HG03439 (cell line): ENCODE data around the gene SCAPER.

Experiments used
- ATAC-seq: cut with Tn5 transposase; IDR thresholded peaks from one replicate; pipeline ENCODE4 v1.9.1; 2021; ENCODE audit warnings: mild to moderate bottlenecking, moderate library complexity; ENCODE audit not compliant: unreplicated experiment

SCAPER gene

GRCh38 chr15:76378691-76379090 is 526.4 kb downstream of the SCAPER start:
- ATAC-seq = no peak

DNA sequence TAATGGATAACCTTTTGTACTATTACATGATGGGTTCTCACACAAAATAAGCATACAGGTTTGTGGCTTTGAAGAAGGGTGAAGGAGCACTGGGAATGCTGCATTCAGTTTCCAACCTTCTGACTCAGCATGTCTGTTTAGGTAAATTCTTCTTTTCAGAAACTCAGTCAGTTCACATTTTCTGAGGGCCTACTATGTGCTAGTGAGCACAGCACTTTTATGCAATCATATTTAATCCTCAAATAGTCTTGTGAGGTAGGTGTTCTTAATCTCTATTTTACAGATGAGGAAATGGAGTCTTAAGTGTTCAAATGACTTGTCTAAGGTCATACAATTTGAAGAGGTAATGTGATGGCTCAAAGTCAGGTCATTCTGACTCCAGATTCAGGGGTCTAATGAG is 527.4 kb downstream of the SCAPER start:
- no peak for ATAC-seq

DNA sequence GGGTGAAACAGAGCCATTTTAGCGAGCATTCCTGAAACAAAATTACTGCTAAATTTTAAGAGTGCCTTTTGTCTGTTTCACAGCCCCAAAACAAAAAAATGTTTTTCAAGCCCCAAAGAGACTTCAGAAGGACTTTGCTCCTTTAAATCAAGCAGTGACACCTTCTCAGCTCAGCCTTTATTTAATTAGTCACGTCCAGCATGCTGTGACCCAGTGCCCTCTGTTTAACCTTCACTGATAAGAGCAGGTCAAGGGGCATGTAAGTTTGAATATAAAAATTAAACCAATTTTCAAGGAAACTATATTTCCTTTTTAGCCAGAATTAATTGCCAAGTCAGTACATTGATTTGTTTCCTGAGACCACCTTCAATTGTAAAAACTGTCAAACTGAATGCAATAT is 527.9 kb downstream of the SCAPER start:
- no peak for ATAC-seq

DNA sequence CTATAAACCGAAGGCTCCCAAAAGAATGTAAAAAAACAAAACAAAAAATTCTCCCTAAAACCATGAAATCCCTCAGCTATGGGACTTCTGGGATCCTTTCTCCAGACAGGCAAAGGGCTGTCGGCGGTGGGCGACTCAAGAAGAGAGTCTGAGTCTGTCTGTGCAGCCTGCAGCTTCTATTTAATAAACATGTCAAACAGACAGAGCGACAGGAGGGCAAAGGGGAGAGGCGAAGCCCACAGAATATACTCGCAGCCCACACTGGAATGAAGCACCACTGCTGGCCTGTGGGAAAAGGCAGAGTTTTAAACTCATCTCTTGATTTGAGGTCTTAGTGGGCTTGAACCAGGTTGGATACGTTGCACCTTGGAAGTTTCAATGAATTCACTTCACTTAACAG is 528.3 kb downstream of the SCAPER start:
- no peak for ATAC-seq

DNA sequence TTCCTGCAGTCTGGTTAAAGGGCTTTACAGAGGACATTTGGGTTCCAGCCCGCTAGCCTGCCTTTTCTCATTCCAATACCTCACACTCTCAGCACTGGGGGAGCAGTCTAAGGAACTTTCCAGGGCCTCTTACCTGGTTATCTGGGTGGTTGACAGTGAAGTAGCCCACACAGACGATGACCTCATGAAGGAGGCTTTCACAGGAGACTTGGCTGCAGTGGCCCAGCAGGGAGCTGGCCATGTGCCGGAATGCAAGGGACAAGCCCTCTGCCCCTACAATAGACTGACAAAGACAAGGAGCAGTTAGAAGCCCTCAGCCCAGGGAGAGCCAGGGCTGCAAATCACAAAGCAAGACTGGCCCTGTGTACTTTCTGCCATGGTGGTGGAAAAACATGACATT is 529.1 kb downstream of the SCAPER start:
- ATAC-seq = no peak

- ATAC-seq = no peak
These were observed 537.0 kb downstream of the SCAPER start for GRCh38 chr15:76368122-76368621.

GRCh38 chr15:76366714-76367113 is 538.4 kb downstream of the SCAPER start:
- ATAC-seq = no peak

DNA sequence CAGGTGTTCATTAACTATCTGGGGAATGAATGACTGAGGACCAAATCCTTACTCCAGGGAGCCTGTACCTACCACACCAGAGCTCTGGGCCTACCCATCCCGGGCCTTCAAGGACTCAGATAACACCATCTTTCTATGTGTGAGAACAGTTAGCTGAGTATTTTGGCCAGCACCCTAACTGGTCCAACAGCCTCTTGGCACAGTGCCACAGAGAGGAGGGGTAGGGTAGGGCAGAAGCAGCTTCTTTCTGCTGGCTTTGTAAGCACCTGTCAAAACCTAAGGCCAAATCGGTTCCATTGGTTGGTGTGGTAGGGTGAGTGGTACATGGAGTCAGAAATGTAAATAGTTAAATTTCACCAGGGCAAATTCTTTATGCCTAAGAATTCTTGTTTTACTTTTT is 541.9 kb downstream of the SCAPER start:
- no peak for ATAC-seq

DNA sequence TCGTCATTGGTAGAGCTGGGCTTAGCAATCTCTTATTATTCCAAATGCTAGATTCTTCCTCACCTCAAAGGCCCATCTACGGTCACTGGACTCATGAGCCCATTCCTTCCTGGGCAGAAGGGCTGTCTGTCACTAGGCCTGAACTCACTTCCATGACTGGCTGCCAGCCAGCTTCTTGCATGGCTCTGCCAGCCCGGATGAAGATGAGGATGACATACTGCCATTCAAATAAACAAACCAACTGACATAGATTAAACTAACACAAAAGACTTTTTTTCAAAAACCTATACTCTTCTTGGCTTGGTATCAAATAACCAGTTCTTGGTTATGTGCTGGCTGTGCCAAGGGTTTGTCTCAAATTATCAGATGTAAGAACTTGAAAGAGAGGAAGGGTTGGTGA is 544.7 kb downstream of the SCAPER start:
- no peak for ATAC-seq

DNA sequence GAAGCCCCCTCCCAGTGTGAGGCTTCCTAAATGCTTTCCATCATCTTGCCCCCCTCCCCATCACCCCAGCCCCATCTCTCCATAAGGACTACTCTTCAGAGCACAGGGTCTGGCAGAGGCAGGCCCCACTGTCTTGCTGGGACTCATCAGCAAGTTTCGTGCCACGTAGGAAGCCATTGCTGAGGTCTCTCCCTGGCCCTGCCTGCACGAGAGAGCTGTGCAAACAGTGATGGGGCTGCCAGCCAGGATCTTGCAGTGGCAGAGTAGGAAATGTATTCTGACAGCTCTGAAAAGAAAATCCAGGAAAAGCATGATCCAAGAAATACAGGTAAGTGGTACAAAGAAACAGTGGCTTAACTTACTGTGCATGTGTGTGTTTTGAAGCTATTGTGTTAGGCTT is 546.0 kb downstream of the SCAPER start:
- ATAC-seq = no peak

DNA sequence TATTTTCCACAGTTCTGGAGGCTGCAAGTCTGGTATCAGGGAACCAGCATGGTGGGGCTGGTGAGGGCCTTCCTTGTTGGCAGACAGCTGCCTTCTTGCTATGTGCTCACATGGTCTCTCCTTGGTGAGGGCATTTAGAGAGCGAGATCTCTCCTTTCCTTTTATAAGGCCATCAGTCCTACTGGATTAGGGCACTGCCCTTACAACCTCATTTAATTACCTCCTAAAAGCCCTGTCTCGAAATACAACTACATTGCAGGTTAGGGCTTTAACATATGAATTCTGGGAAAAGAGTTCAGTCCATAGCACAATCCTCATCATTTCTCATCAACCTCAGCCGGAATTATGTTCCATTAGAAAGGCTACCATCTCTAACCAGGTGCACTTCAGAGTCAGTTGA is 546.7 kb downstream of the SCAPER start:
- ATAC-seq = no peak

GRCh38 chr15:76354823-76355440 is 550.2 kb downstream of the SCAPER start:
- no peak for ATAC-seq

DNA sequence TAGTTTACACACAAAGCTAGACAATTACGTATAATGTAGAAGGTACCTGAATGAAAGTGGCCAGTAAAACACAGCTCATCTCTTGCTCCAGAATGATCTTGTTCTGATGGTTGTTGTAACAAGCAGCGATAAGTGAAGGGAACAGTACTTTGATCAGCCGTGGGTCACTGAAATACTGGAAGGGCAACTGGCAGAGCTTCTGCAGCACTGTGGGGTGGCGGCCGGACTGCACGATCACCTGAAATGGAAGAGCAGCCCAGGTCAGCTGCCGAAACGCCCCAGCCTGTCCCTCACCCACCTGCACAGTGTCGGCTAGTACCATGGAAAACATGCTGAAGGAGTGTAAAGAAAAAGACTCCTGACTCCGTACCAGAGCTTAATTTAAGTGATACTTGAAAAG is 551.2 kb downstream of the SCAPER start:
- ATAC-seq = no peak

DNA sequence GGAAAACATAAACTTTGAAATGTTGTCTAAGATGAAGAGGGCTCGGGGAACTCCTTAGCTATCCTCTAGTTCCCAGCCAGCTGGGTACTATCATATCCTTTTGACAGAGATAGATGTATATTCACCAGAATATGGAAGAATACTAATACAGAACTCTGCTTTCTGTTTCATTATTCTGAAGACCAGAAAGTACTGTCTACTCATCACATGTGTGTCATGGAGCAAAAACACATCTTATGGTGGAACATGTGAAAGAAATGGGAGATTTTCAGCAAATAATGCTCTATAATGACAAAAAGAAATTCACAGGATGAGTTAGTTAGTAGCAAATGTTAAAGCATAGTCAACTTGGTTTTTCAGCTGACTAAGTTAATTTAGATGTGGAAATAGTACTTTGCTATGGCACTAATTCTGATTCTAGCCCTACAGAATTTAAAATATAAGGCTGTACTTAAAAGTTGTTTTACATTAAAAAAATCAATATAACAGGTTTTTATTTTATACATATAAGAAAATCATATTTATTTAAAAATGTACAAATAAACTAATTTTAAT is 552.0 kb downstream of the SCAPER start:
- ATAC-seq = no peak

GRCh38 chr15:76349301-76350070 is 555.7 kb downstream of the SCAPER start:
- no peak for ATAC-seq

GRCh38 chr15:76347482-76348055 is 557.6 kb downstream of the SCAPER start:
- ATAC-seq = no peak

DNA sequence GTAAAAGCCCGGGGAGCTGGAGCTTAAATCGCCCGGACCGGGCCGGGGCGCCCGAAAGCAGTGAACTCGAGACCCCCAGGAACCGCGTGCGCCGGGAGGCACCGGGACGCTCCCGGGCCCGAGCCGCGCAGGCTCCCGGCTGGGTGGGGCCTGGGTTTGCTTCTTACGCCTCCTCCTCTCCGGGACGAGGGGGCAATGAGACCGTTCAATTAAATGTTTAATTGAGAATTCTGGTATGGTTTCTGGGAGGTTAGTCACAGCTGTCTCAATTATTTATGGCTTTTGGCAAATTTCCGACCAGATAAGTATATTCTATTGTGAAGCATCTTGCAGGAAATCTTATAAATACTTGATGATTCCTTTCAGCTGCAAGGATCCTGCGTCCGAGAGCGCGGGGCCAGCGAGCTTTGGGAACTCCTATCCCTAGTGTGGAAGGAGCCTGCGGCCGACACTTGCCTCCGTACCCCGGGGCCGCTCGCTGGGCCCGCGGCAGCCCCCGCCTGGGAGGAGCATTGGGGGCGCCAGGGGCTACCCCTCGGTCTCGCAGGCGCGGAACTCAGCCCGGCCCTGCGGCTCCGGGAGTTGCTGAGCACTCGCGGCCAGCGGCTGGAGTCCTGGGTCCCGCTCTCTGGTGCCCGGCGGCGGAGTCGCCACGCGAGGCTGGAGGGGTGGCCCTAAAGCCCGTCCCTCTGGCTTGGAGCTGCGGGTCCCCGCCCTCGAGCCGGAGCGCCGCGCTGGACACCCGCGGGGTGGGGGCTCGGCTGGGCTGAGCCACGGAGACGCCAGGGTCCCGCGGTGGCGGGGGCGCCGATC is 558.3 kb downstream of the SCAPER start:
- ATAC-seq = no peak

DNA sequence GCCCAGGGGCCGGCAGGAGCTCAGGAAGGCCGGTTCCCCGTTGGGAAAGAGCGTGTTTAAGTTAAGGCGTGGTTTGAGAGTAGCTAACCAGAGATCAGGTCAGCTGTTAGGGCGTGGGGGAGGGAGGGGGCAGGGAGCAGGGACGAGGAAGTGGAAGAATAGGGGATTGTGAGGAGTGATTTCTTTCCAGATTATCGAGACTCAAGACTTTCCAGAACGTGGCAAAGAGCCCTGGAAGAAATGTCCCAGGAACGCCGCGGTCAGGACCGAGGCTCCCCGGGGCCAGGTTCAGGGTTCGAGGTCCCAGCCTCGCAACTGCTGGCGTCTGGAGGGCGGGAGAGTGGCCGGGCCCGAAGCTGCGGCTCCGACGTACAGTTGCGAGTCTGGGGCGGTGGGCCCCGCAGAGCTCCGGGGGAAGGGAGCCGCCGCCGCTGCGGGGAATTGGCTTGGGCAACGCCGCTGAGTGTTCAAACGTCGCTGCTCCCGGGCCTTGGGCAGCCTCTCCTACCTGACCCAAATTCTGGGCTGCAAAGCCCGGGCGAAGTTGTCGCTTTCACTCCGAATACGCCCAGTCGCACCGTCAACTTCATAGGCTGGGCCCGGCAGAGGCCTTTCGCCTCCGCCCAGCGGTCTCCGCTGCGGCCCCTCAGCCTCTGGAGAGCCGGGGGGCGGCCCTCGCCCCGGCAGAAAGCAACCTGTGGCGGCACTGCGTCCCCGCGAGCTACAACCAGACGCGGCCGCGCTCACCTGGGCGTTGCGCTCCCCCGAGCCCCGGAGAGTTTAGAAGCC is 559.1 kb downstream of the SCAPER start:
- ATAC-seq = no peak

DNA sequence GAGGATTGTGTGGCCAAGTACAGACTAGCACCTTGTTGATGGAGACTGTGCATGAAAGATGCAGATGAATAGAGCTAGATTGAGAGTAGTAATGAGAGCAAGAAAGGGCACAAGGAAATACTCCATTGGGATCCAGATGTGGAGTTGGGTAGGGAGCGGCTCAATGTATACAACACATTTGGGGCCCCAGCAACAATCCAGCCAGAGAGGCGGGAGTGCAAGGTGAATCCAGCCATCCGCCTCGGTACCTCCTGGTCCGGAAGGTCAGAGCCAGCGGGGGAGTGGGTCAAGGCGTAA is 559.6 kb downstream of the SCAPER start:
- ATAC-seq = no peak

DNA sequence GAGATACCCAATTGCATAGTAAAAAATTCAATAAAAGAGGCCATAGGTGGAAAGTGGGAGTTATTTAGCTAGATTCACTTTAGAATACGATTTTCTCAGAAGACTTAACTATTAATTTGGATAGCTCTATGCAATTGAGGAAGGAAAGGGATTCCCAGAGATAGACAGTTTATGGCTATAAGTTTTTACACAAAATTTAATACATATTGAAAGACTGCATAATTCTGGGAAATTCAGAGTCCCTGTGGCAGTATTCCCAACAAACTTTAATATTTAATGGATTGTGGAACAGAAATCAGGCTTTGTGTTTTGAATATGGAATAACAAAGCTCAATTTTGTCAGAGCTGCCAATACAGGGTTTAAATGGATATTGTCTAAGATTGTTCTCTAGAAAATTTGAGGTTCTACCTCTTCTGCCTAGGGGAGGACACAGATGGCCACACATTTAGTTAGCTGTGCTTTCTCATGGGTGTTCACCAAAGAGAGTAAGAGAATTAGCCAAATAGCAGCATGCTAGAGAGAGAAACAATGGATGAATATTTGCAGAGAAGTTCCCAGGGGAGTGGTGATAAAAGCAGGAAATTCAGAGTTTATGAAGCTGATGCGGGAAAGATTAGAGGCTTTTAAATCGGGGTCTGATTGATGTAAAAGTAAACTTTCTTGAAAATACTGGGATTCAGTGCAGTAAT is 560.1 kb downstream of the SCAPER start:
- ATAC-seq = no peak
